ENCODE data around the gene TFDP2. TPM values are rescaled to one million over a fixed set of nuclear protein-coding genes. Genes with fewer than 3 reads are reported as not detected.

Gene TFDP2
- total RNA-seq, 1 experiment from 2014 or later, result 76.0 TPM

DNA sequence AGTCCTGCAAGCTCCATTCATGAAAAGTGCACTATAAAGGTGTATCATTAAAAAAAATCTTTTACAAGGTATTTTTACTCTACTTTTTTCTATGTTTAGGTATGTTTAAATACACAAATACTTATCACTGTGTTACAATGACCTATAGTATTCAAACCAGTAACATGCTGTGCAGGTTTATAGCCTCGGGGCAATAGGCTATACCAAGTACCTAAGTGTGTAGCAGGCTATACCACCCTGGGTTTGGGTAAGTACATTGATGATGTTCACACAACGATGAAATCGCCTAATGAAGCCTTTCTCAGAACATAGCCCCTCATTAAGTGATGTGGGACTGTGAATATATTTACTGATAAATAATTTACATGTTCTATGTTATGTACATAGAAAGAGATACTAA, 168.3 kb downstream of the TFDP2 start:
- Histone ChIP-seq H4K91ac (ENCODE audit: insufficient read length, low read depth, low read length) (no peak overlapping the region), H3K56ac (ENCODE audit: insufficient read length, low read depth, low read length) (no peak overlapping the region), H4K20me1 (ENCODE audit: control insufficient read depth, insufficient read depth, insufficient read length) (no peaks in the 10 kb centered on the region), H3K9ac (ENCODE audit: extremely low read depth, insufficient read length, low read length) (no peak overlapping the region), H3K23ac (ENCODE audit: insufficient read length, low read depth, low read length) (no peak overlapping the region), H4K8ac (replicated peaks; ENCODE audit: insufficient read length, low read depth, low read length) (no peak overlapping the region), H3K9me3 (ENCODE audit: control insufficient read depth, low read depth, low read length) (no peaks in the 10 kb centered on the region), H3K4ac (ENCODE audit: low read depth, low read length) (no peak overlapping the region), H2BK5ac (ENCODE audit: insufficient read length, low read length) (no peak overlapping the region), H3K27me3 (ENCODE audit: insufficient read depth, low read length) (no peaks in the 10 kb centered on the region), H3K4me1 (ENCODE audit: insufficient read depth, low read length) (no peaks in the 10 kb centered on the region), H2BK120ac (ENCODE audit: low read depth, low read length, poor library complexity, severe bottlenecking) (no peak overlapping the region), H2AFZ (ENCODE audit: low read length) (no peak overlapping the region), H3K27ac (ENCODE audit: insufficient read length, low read depth, low read length) (no peak overlapping the region), H2AK5ac (ENCODE audit: insufficient read length, low read length) (no peak overlapping the region), H3K79me1 (ENCODE audit: insufficient read depth, low read depth, low read length, poor library complexity, severe bottlenecking) (no peaks in the 10 kb centered on the region), H3K18ac (ENCODE audit: insufficient read length, low read depth, low read length) (no peak overlapping the region), H2BK15ac (ENCODE audit: low read depth, low read length) (no peak overlapping the region), H3K79me2 (ENCODE audit: insufficient read depth, low read length) (no peaks in the 10 kb centered on the region), H3K14ac (ENCODE audit: insufficient read depth, low read length) (no peak overlapping the region), H4K5ac (ENCODE audit: insufficient read length, low read depth, low read length) (no peak overlapping the region), H2BK12ac (ENCODE audit: insufficient read length, low read depth, low read length) (no peak overlapping the region), H3T11ph (ENCODE audit: low read length) (no peak overlapping the region), H3K23me2 (ENCODE audit: insufficient read length, low read depth, low read length, poor library complexity, severe bottlenecking) (no peaks in the 10 kb centered on the region), H3K4me2 (ENCODE audit: insufficient read depth, insufficient read length, low read length) (no peak overlapping the region), H2BK20ac (ENCODE audit: low read depth, low read length, poor library complexity, severe bottlenecking) (no peak overlapping the region)
- no peaks in the 10 kb centered on the region for H3K9me3 Mint-ChIP-seq
- H3K4me1 Mint-ChIP-seq, result peaks cover 0 to under 1% of the 10 kb centered on the region in 2 experiments; a peak in 1 of 4 replicates
- no peak for TF ChIP-seq CTCF (conservative IDR thresholded peaks at IDR 0.05)
- DNase-seq, result no peak
- no CpG with 5 or more reads among the region's 3 CpGs for WGBS (ENCODE audit: extremely low coverage, insufficient read length, low lambda C conversion rate)
- peaks cover 14 to 32% (median 26%) of the 10 kb centered on the region in 3 experiments; a peak in 6 of 7 replicates for H3K36me3 Mint-ChIP-seq (ENCODE audit: insufficient read depth in 1 of 3, low read depth in 3 of 3)
- no peak overlapping the region for H3K4me3 Mint-ChIP-seq
- H3K27me3 Mint-ChIP-seq (ENCODE audit: low read depth), result no peaks in the 10 kb centered on the region
- no peak overlapping the region for H3K27ac Mint-ChIP-seq
